ENCODE measurements around the gene CPNE8. TPM values are rescaled to one million over a fixed set of nuclear protein-coding genes. Genes with fewer than 3 reads are reported as not detected.

CPNE8 gene
- total and polyA plus RNA-seq, 8 donors = 2.3 to 36.5 (median 7.3) TPM

- WGBS, 5 donors = 82 to 89% (median 88%) methylated on average over 3 of the region's 3 CpGs
- Histone ChIP-seq H3K27ac (no peak overlapping the region), H3K27me3 (no peaks in the 10 kb centered on the region), H3K36me3 (peaks cover 0 to 2% (median under 1%) of the 10 kb centered on the region in 4 donors), H3K9me3 (no peaks in the 10 kb centered on the region), H3K4me1 (no peaks in the 10 kb centered on the region), H3K4me3 (no peak overlapping the region)
- TF ChIP-seq CTCF (IDR thresholded peaks at IDR 0.05) (no peak), POLR2A (IDR thresholded peaks at IDR 0.05) (no peak), POLR2AphosphoS5 (IDR thresholded peaks at IDR 0.05) (no peak), EP300 (IDR thresholded peaks at IDR 0.05) (no peak)
- intact Hi-C loops (cut with DNase I; ENCODE audit: low total_unique reads) = no loop called here
- no peak for DNase-seq
Measured at GRCh38 chr12:38817942-38818341, 87.4 kb downstream of the CPNE8 start.

- TF ChIP-seq POLR2A (IDR thresholded peaks at IDR 0.05) (no peak), POLR2AphosphoS5 (IDR thresholded peaks at IDR 0.05) (no peak), CTCF (IDR thresholded peaks at IDR 0.05) (no peak), EP300 (IDR thresholded peaks at IDR 0.05) (no peak)
- Histone ChIP-seq H3K27ac (no peak overlapping the region), H3K9me3 (no peaks in the 10 kb centered on the region), H3K36me3 (peaks cover 0 to 16% (median 8%) of the 10 kb centered on the region in 4 donors), H3K27me3 (no peaks in the 10 kb centered on the region), H3K4me1 (no peaks in the 10 kb centered on the region), H3K4me3 (no peak overlapping the region)
- intact Hi-C loops (cut with DNase I; ENCODE audit: low total_unique reads) = no loop called here
- DNase-seq = no peak
- 70 to 90% (median 81%) methylated on average over 3 of the region's 3 CpGs for WGBS, 5 donors
Measured at GRCh38 chr12:38813923-38814322, 91.5 kb downstream of the CPNE8 start.

GRCh38 chr12:38811814-38812356, 93.5 kb downstream of the CPNE8 start:
- Histone ChIP-seq H3K36me3 (peaks cover 0 to 16% (median 8%) of the 10 kb centered on the region in 4 donors), H3K9me3 (no peaks in the 10 kb centered on the region), H3K4me1 (no peaks in the 10 kb centered on the region), H3K4me3 (no peak overlapping the region), H3K27ac (no peak overlapping the region), H3K27me3 (no peaks in the 10 kb centered on the region)
- 86 to 96% (median 93%) methylated on average over 2 of the region's 2 CpGs for WGBS, 5 donors
- intact Hi-C loops (cut with DNase I; ENCODE audit: low total_unique reads) = no loop called here
- TF ChIP-seq EP300 (IDR thresholded peaks at IDR 0.05) = no peak
- no peak for TF ChIP-seq POLR2AphosphoS5 (IDR thresholded peaks at IDR 0.05)
- TF ChIP-seq CTCF (IDR thresholded peaks at IDR 0.05) = no peak
- no peak for TF ChIP-seq POLR2A (IDR thresholded peaks at IDR 0.05)
- no peak for DNase-seq

GRCh38 chr12:38809832-38810231, 95.6 kb downstream of the CPNE8 start:
- H3K4me3 ChIP-seq = no peak overlapping the region
- H3K4me1 ChIP-seq = no peaks in the 10 kb centered on the region
- H3K9me3 ChIP-seq = no peaks in the 10 kb centered on the region
- H3K27ac ChIP-seq = no peak overlapping the region
- H3K27me3 ChIP-seq = no peaks in the 10 kb centered on the region
- intact Hi-C loops (cut with DNase I; ENCODE audit: low total_unique reads) = no loop called here
- no peak for DNase-seq
- peaks cover 0 to 16% (median 8%) of the 10 kb centered on the region in 4 donors for H3K36me3 ChIP-seq
- TF ChIP-seq POLR2A (IDR thresholded peaks at IDR 0.05) (no peak), EP300 (IDR thresholded peaks at IDR 0.05) (no peak), CTCF (IDR thresholded peaks at IDR 0.05) (no peak), POLR2AphosphoS5 (IDR thresholded peaks at IDR 0.05) (no peak)

Data from stomach (tissue), 9 donors.